T-cell (primary cell): ENCODE results near the gene HECTD4. TPM values are rescaled to one million over a fixed set of nuclear protein-coding genes. Genes with fewer than 3 reads are reported as not detected.
"Not testable (repeated sequence)": the region's sequence is repeated elsewhere in the genome, so short reads cannot be mapped to it uniquely, and the experiment has no call there.

Experiments used
- ATAC-seq, 4 experiments: fragments of 200-7000 bp in 3 of 4; fragments of 150-1000 bp in 1 of 4; cut with Tn5 transposase; replicated peaks in 1 of 4; 1 replicate in 3 of 4; 2 replicates in 1 of 4; pipeline ENCODE4 v1.10.0; 2021; ENCODE audit warnings: moderate library complexity in 3 of 4, mild to moderate bottlenecking in 2 of 4, moderate number of reproducible peaks in 1 of 4
- CTCF ChIA-PET, 2 donors: fragments of 300-600 bp; sonication (Branson Sonifier 250); formaldehyde crosslinking; loops; one replicate each; lab custom pipeline; 2022; ENCODE audit warnings: antibody characterized with exemption in 2 of 2; lab: Charles Lee
- POLR2A ChIA-PET, 2 donors: fragments of 300-600 bp; sonication (Branson Sonifier 250); formaldehyde crosslinking; loops; one replicate each; lab custom pipeline; 2022; ENCODE audit warnings: antibody characterized with exemption in 2 of 2; lab: Charles Lee
- DNase-seq, 35 experiments: peaks; one replicate each; pipeline versions ENCODE4 v3.0.0 to v3.0.0-alpha.2; 2013 to 2023
- H3K27ac ChIP-seq: one replicate; pipeline ENCODE4 v1.5.1; 2013; ENCODE audit warnings: low read length
- H3K27me3 ChIP-seq, 2 experiments: replicated peaks in 1 of 2; 1 replicate in 1 of 2; 2 replicates in 1 of 2; pipeline versions ENCODE4 v1.6.1 to v1.7.0; 2013; ENCODE audit warnings: low read length in 1 of 2, mixed read lengths in 1 of 2; ENCODE audit not compliant: control insufficient read depth in 2 of 2, insufficient read depth in 2 of 2; ENCODE audit errors: extremely low read depth in 1 of 2
- H3K36me3 ChIP-seq, 2 donors: 1 replicate in 1 of 2; 2 replicates in 1 of 2; pipeline versions ENCODE4 v1.6.1 to v1.7.0; 2013; ENCODE audit warnings: low read length in 1 of 2; ENCODE audit not compliant: control insufficient read depth in 2 of 2, insufficient read depth in 1 of 2; ENCODE audit errors: extremely low read depth in 1 of 2
- H3K4me1 ChIP-seq, 2 experiments: 1 replicate in 1 of 2; 2 replicates in 1 of 2; pipeline versions ENCODE4 v1.6.1 to v1.7.0; 2013; ENCODE audit warnings: low read length in 2 of 2, mixed read lengths in 1 of 2; ENCODE audit not compliant: insufficient read depth in 2 of 2, control insufficient read depth in 1 of 2; ENCODE audit errors: extremely low read depth in 1 of 2
- H3K4me3 ChIP-seq, 2 donors: 1 replicate in 1 of 2; 2 replicates in 1 of 2; pipeline versions ENCODE4 v1.5.1 to v1.7.0; 2013; ENCODE audit warnings: mild to moderate bottlenecking in 2 of 2, low read length in 1 of 2, moderate library complexity in 1 of 2; ENCODE audit not compliant: control insufficient read depth in 1 of 2; ENCODE audit errors: extremely low read depth in 1 of 2
- H3K9me3 ChIP-seq: 2 replicates; pipeline ENCODE4 v1.7.0; 2013
- H3K27ac Mint-ChIP-seq, 2 donors: one replicate each; pipeline ENCODE4 v1.8.0; 2020 to 2021; ENCODE audit warnings: mild to moderate bottlenecking in 2 of 2, mixed read lengths in 2 of 2
- H3K27me3 Mint-ChIP-seq, 2 donors: one replicate each; pipeline ENCODE4 v1.8.0; 2021 to 2022; ENCODE audit warnings: mixed read lengths in 2 of 2
- H3K36me3 Mint-ChIP-seq: one replicate; pipeline ENCODE4 v1.8.0; 2021; ENCODE audit warnings: mixed read lengths
- H3K4me1 Mint-ChIP-seq, 3 donors: one replicate each; pipeline ENCODE4 v1.8.0; 2020 to 2022; ENCODE audit warnings: mixed read lengths in 3 of 3, mild to moderate bottlenecking in 1 of 3
- H3K4me3 Mint-ChIP-seq, 3 donors: one replicate each; pipeline ENCODE4 v1.8.0; 2020 to 2022; ENCODE audit warnings: mild to moderate bottlenecking in 3 of 3, mixed read lengths in 3 of 3, moderate library complexity in 3 of 3
- H3K9me3 Mint-ChIP-seq, 3 donors: one replicate each; pipeline ENCODE4 v1.8.0; 2020 to 2022; ENCODE audit warnings: mixed read lengths in 3 of 3
- WGBS: methylation state at CpG from one replicate; pipeline ENCODE4 v1.1.5; 2013; ENCODE audit warnings: missing lambda C conversion rate; ENCODE audit not compliant: insufficient coverage; 5-methylcytosine and 5-hydroxymethylcytosine counted together
- total RNA-seq, 35 experiments: library from RNA in 6 of 35; stranded (reverse) in 6 of 35; fragments of 120-200 nt in 1 of 35; gene quantifications; one replicate each; pipeline versions ENCODE4 v1.2.1 to v1.2.4 and lab custom pipeline; 2013 to 2026

The HECTD4 gene
- total RNA-seq, 5 donors from 2014 or later (not counting 1 experiment from before 2014, with no cell fraction given): 49.7 to 58.5 (median 53.7) TPM

GRCh38 chr12:112342587-112342986 lies 39.6 kb downstream of the HECTD4 start:
- Histone ChIP-seq H3K27ac (no peak overlapping the region), H3K9me3 (no peaks in the 10 kb centered on the region), H3K36me3 (no peaks in the 10 kb centered on the region), H3K4me1 (peaks cover 0 to 3% of the 10 kb centered on the region in 2 experiments), H3K4me3 (no peak overlapping the region), H3K27me3 (no peaks in the 10 kb centered on the region)
- Mint-ChIP-seq H3K27me3 (no peaks in the 10 kb centered on the region), H3K4me1 (peaks cover 47 to 65% (median 54%) of the 10 kb centered on the region in 3 donors), H3K27ac (no peak overlapping the region), H3K9me3 (no peaks in the 10 kb centered on the region), H3K36me3 (peaks cover 9% of the 10 kb centered on the region), H3K4me3 (no peak overlapping the region)
- POLR2A ChIA-PET: no interaction called here
- CTCF ChIA-PET: no interaction called here
- DNase-seq (no peak), ATAC-seq (no peak)
- WGBS: 100% methylated on average over 1 of the region's 3 CpGs

DNA sequence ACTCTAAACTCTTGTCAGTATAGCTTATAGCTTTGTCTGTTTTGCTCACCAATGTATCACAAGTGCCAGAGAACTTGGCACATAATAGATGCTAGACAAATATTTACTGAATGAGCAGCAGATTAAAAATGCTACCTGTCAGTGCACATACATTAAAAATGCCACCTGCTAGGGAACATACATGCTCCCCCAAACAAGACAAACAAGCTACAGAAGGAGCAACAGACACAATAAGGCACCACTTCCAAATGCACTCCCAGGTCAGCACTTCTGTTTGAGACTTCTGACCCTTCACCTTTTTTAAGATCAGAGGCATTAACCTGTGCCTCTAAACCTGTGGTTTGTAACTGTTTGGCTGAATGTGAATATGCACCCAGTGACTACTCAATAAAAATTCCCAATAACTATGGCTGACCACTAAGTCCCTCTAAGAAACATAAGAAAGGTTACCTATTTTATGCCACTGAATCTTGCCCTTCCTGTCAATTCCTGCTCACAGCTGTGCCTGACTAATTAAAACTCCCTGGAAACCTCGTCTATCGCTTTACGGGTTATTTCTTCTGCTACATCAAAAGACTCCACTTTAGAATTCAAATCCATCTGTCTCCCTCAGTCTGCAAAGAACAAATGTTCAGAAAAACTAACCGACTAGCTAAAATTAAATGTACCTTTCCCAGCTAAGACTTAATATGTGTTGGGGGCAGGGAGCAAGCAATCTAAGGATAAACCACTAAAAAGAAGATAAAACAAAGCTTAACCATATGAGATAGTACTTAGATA lies 41.0 kb downstream of the HECTD4 start:
- no peaks in the 10 kb centered on the region for H3K27me3 Mint-ChIP-seq
- no peaks in the 10 kb centered on the region for H3K27me3 ChIP-seq
- H3K4me1 Mint-ChIP-seq: peaks cover 47 to 62% (median 51%) of the 10 kb centered on the region in 3 donors
- no peak for ATAC-seq
- WGBS: 87% methylated on average over 3 of the region's 4 CpGs
- ChIA-PET POLR2A (interaction anchor here in 1 of 2 donors (0.5 kb wide), 1 partner anchor 54 kb away, joined by 4 read pairs; no protein-coding TSS in a partner anchor), CTCF (no interaction called here)
- no peak overlapping the region for H3K27ac Mint-ChIP-seq
- H3K4me1 ChIP-seq: peaks cover 0 to 3% of the 10 kb centered on the region in 2 experiments
- no peak overlapping the region for H3K27ac ChIP-seq
- H3K36me3 Mint-ChIP-seq: peaks cover 9% of the 10 kb centered on the region
- H3K4me3 ChIP-seq: no peak overlapping the region
- no peak overlapping the region for H3K4me3 Mint-ChIP-seq
- no peak for DNase-seq
- H3K36me3 ChIP-seq: no peaks in the 10 kb centered on the region
- H3K9me3 ChIP-seq: no peaks in the 10 kb centered on the region
- no peaks in the 10 kb centered on the region for H3K9me3 Mint-ChIP-seq

DNA sequence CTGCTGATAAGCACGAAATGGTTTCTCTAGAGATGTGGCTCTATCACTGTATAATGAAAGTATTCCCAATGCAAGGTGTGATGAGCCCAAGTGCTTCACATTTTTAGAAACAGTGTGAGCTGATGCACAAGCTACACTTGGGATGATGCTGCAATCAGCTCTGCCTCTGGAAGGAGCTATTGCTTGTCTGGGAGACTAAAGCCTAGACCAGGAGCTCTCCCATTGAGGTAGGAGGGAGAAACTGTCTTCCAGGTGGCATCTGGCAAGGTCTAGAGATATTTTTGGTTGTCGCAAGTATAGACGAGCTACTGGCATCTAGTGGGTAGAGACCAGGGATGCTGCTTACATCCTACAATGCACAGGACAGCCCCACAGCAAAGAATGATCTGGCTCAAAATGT lies 42.0 kb downstream of the HECTD4 start:
- CTCF ChIA-PET: interaction anchor here in 1 of 2 donors (0.6 kb wide), 1 partner anchor 62 kb away, joined by 3 read pairs; no protein-coding TSS in a partner anchor
- DNase-seq: no peak

DNA sequence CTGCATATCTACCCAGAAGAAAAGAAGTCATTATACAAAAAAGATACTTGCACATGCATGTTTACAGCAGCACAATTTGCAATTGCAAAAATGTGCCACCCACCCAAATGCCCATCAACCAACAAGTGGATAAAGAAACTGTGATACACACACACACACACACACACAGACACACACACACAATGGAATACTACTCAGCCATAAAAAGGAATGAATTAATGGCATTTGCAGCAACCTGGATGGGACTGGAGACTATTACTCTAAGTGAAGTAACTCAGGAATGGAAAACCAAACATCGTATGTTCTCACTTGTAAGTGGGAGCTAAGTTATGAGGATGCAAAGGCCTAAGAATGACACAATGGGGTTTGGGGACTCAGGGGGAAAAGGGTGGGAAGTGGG lies 47.2 kb downstream of the HECTD4 start:
- POLR2A ChIA-PET: not testable (repeated sequence)
- 89% methylated on average over 1 of the region's 1 CpG for WGBS

More for the DNA sequence above, 42.0 kb downstream of the HECTD4 start:
- Mint-ChIP-seq H3K36me3 (peaks cover 13% of the 10 kb centered on the region), H3K4me1 (peaks cover 44 to 53% (median 44%) of the 10 kb centered on the region in 3 donors), H3K4me3 (no peak overlapping the region), H3K27ac (no peak overlapping the region), H3K27me3 (no peaks in the 10 kb centered on the region), H3K9me3 (no peaks in the 10 kb centered on the region)
- no peak overlapping the region for H3K27ac ChIP-seq
- H3K27me3 ChIP-seq: no peaks in the 10 kb centered on the region
- no peaks in the 10 kb centered on the region for H3K4me1 ChIP-seq
- no peaks in the 10 kb centered on the region for H3K9me3 ChIP-seq
- POLR2A ChIA-PET: no interaction called here
- ATAC-seq: no peak
- no peaks in the 10 kb centered on the region for H3K36me3 ChIP-seq
- H3K4me3 ChIP-seq: no peak overlapping the region
- WGBS: 83% methylated on average over 1 of the region's 3 CpGs

DNA sequence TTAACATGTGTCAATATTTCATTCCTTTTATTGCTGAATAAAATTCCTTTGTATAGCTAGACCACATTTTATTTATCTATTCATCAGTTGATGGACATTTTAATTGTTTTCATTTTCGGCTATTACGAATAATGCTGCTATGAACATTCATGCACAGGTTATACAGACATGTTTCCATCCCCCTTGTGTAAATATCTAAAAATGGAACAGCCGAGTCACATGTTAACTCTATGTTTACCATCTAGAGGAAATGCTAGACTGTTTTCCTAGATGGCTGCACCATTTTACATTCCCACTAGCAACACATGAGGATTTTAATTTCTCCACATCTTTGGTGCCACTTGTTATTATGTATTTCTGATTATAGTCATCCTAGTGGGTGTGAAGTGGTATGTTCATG lies 49.2 kb downstream of the HECTD4 start:
- H3K27me3 ChIP-seq: no peaks in the 10 kb centered on the region
- Mint-ChIP-seq H3K27ac (no peak overlapping the region), H3K9me3 (no peaks in the 10 kb centered on the region), H3K36me3 (peaks cover 13% of the 10 kb centered on the region), H3K4me1 (peaks cover 9 to 11% (median 9%) of the 10 kb centered on the region in 3 donors), H3K4me3 (no peak overlapping the region), H3K27me3 (no peaks in the 10 kb centered on the region)
- H3K27ac ChIP-seq: no peak overlapping the region
- H3K4me1 ChIP-seq: no peaks in the 10 kb centered on the region
- CTCF ChIA-PET: no interaction called here
- POLR2A ChIA-PET: interaction anchor here in 1 of 2 donors (0.6 kb wide), 1 partner anchor 1397 kb away, joined by 4 read pairs; no protein-coding TSS in a partner anchor
- no peak overlapping the region for H3K4me3 ChIP-seq
- 100% methylated on average over 2 of the region's 3 CpGs for WGBS
- no peaks in the 10 kb centered on the region for H3K9me3 ChIP-seq
- DNase-seq: no peak
- no peaks in the 10 kb centered on the region for H3K36me3 ChIP-seq
- ATAC-seq: no peak

More for the DNA sequence above, 47.2 kb downstream of the HECTD4 start:
- not testable (repeated sequence) for H3K9me3 Mint-ChIP-seq, H3K27ac Mint-ChIP-seq, H3K36me3 ChIP-seq, ATAC-seq, H3K9me3 ChIP-seq, H3K4me1 ChIP-seq, H3K27me3 Mint-ChIP-seq, H3K27me3 ChIP-seq, H3K4me3 ChIP-seq, H3K27ac ChIP-seq, DNase-seq, H3K4me3 Mint-ChIP-seq
- CTCF ChIA-PET: interaction anchor here in 1 of 2 donors (0.6 kb wide), 1 partner anchor 8 kb away, joined by 3 read pairs; no protein-coding TSS in a partner anchor
- H3K36me3 Mint-ChIP-seq: peaks cover 20% of the 10 kb centered on the region
- H3K4me1 Mint-ChIP-seq: peaks cover 9 to 15% (median 11%) of the 10 kb centered on the region in 3 donors

DNA sequence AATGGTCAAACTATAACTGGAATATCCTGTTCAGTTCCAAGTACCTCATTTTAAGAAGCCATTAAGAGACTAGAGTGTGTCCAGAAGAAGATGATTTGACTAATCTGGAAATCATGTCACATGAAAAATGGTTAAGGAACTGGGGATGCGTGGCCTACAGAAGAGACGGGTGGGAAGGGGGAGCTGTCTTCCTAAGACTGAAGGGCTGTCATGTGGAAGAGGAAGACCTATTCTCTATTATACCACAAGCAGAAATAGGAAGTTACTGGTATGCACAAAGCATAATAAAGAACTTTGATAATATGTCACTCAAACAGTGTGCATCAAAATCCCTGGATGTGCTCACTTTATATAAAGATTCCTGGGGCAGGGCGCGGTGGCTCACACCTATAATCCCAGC lies 50.3 kb downstream of the HECTD4 start:
- no peak overlapping the region for H3K27ac ChIP-seq
- Mint-ChIP-seq H3K27ac (no peak overlapping the region), H3K9me3 (no peaks in the 10 kb centered on the region), H3K27me3 (no peaks in the 10 kb centered on the region), H3K4me3 (no peak overlapping the region), H3K4me1 (peaks cover 5 to 13% (median 9%) of the 10 kb centered on the region in 3 donors), H3K36me3 (peaks cover 11% of the 10 kb centered on the region)
- ChIA-PET POLR2A (no interaction called here), CTCF (interaction anchor here in 1 of 2 donors (0.5 kb wide), 1 partner anchor 10 kb away, joined by 3 read pairs; no protein-coding TSS in a partner anchor)
- DNase-seq: no peak
- H3K27me3 ChIP-seq: no peaks in the 10 kb centered on the region
- 100% methylated on average over 2 of the region's 4 CpGs for WGBS
- H3K4me1 ChIP-seq: no peaks in the 10 kb centered on the region
- no peak for ATAC-seq
- no peaks in the 10 kb centered on the region for H3K36me3 ChIP-seq
- H3K9me3 ChIP-seq: no peaks in the 10 kb centered on the region
- no peak overlapping the region for H3K4me3 ChIP-seq
